Pancreas (tissue), 10 donors: ENCODE data around the gene CCDC186. TPM values are rescaled to one million over a fixed set of nuclear protein-coding genes. Genes with fewer than 3 reads are reported as not detected.

Experiments used
- ATAC-seq, 4 donors: fragments of 200-7000 bp; cut with Tn5 transposase; one replicate each; pipeline versions ENCODE4 v1.8.0 to v1.9.1; 2020; ENCODE audit warnings: mild to moderate bottlenecking in 4 of 4, moderate library complexity in 4 of 4
- DNase-seq, 6 donors: peaks; one replicate each; pipeline ENCODE4 v3.0.0-alpha.2; 2020
- FAIRE-seq: peaks from 2 replicates; lab custom pipeline; 2012; peaks lifted over from hg19 to GRCh38; lab: Jason Lieb, UNC
- H3K27ac ChIP-seq, 4 donors: fragments of 200-600 bp; sonication (generic); 1 replicate in 3 of 4; 2 replicates in 1 of 4; pipeline versions ENCODE4 v1.5.0 to v1.8.0; 2020
- H3K27me3 ChIP-seq, 4 donors: fragments of 200-600 bp; one replicate each; pipeline ENCODE4 v1.8.0; 2021
- H3K36me3 ChIP-seq, 3 donors: fragments of 200-600 bp; sonication (generic) in 1 of 3; one replicate each; pipeline versions ENCODE4 v1.5.0 to v1.8.0; 2020 to 2021
- H3K4me1 ChIP-seq, 3 donors: fragments of 200-600 bp; one replicate each; pipeline ENCODE4 v1.8.0; 2021
- H3K4me3 ChIP-seq, 4 donors: fragments of 200-600 bp; sonication (generic) in 2 of 4; one replicate each; pipeline versions ENCODE4 v1.5.0 to v1.8.0; 2020 to 2021
- H3K9me3 ChIP-seq, 4 donors: fragments of 200-600 bp; one replicate each; pipeline ENCODE4 v1.8.0; 2021
- CTCF ChIP-seq, 4 donors: fragments of 200-600 bp; sonication (generic) in 3 of 4; IDR thresholded peaks; one replicate each; pipeline versions ENCODE4 v1.5.0 to v1.8.0; 2021; ENCODE audit warnings: antibody characterized with exemption in 4 of 4
- WGBS, 2 donors: extraction: QIAGEN DNeasy Blood & Tissue Kit; methylation state at CpG; one replicate each; pipeline ENCODE4 v1.1.7; 2013; 5-methylcytosine and 5-hydroxymethylcytosine counted together
- intact Hi-C, 3 donors: fragments of 100-400 bp; cut with DNase I; formaldehyde crosslinking; loops; one replicate each; pipeline versions ENCODE4 v1.11.1 to v1.14.2; 2022
- polyA plus RNA-seq, 2 donors: library from polyadenylated mRNA; stranded (reverse); fragments of 200-250 nt; gene quantifications; one replicate each; pipeline ENCODE4 v1.2.3, GENCODE V29; 2013
- total RNA-seq, 6 donors: library from RNA; stranded (reverse); fragmentation: NEBNext Ultra II Directional in 4 of 6; extraction: Animal tissue kit (Norgen Biotek cat#: 25700) in 4 of 6; gene quantifications; one replicate each; pipeline versions ENCODE4 v1.2.1 to v1.2.4, GENCODE V29; 2021 to 2023
- donor health status: healthy with polysubstance abuse.
- donor health status: DM: no; HTN: no; CAD: no; lungs with moderate emphysema.
- donor health status: DM: no; HTN: no; CAD: no.
- donor health status: control.
- donor health status: control.
- donor health status: Bipolar disorder and iron deficiency.
- donor health status: DM: yes; HTN: yes; CAD: no.
- donor health status: DM: no; HTN: no; CAD: no.
- donor health status: DM: no; HTN: no; CAD: no.
- donor health status: DM: yes; HTN: yes; CAD: no.

Gene CCDC186
- total RNA-seq: 10 to 100 TPM; 18.0 to 29.5 (median 23.6) TPM
- 1 to 10 TPM; 5.1 to 9.4 TPM for polyA plus RNA-seq

DNA sequence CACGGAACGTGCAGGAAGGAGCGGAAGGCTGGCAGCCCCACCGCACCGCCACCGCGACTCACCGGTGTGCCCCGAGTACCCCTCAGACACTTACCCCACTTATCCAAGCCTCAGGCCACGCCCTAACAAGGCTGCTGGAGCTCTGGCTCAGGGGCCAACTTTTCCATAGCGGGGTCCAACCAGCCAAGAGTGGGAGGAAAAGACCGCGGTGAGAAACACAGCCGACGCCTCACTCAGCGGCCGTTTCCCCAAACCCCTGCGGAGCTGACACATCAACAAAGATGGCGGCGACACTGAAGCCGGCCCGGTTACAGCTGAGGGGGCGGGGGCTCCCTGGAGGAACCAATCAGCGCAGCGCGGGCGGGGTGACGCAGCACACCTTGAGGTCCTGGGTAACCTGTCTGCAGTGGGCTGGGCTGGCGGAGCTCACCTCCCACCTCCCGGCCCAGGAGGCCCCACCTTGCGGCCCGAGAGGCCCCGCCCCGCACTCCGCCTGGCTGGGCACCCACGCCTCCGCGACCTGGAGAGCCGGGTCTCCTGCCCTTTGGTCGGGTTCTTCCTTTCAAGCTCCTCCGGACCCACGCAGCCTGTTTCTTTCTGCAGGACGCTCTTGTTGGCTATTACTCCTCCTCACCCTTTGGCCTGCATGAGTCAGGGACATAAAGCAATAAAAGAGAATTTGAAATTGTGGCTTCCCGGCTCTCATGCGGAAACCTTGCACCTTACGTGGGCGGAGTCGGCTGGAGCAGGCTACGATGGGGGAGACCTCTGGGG lies at the start of gene CCDC186:
Gene CCDC186 (minus strand): TSS at position 283 of the 774 bp plus-strand sequence. CDS start 10,935 bp downstream, outside the sequence.
- no peak for TF ChIP-seq CTCF (IDR thresholded peaks at IDR 0.05)
- intact Hi-C loops: no loop called here
- WGBS, 2 donors: 0% methylated on average over 44 to 49 of the region's 49 CpGs
- Histone ChIP-seq H3K36me3 (no peaks in the 10 kb centered on the region), H3K27ac (peak within 1 kb of the TSS; percentile 88 to 98 (median 94)), H3K4me3 (peak within 1 kb of the TSS; percentile 70 to 100 (median 93)), H3K4me1 (peaks cover 0 to 17% (median 14%) of the 10 kb centered on the region in 3 donors), H3K9me3 (no peaks in the 10 kb centered on the region), H3K27me3 (no peaks in the 10 kb centered on the region)
- DNase-seq (peak; percentile 96 to 99 (median 98)), FAIRE-seq (peak; percentile 20), ATAC-seq (peak; percentile 94 to 99 (median 98))

DNA sequence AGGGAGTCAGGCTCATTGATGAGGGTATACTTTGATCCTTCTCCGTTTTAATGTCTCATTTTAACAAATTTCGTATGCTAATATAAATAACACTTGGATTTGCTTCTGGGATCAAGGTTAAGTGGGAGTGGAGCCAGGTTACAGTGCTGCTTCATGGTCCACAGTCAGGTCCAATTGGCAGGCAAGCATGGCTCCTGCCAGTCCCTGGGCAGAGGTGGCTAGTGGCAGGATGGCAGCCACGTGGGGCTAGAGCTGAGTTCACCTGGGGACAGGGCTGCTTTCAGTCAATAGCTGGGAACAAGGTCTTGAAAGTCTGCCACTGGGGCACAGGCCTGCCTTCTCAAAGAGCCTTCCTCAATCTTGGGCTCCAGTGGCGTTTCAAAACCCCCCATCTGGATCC lies 49.1 kb upstream of the CCDC186 start:
- WGBS, 2 donors: 61 to 65% methylated on average over 4 of the region's 4 CpGs
- ATAC-seq (peak in 3 of 4 donors; percentile 52 to 68 (median 63)), DNase-seq (peak in 2 of 6 donors; percentile 46 to 47), FAIRE-seq (no peak)
- Histone ChIP-seq H3K9me3 (no peaks in the 10 kb centered on the region), H3K27me3 (no peaks in the 10 kb centered on the region), H3K27ac (no peak overlapping the region), H3K36me3 (no peaks in the 10 kb centered on the region), H3K4me1 (no peaks in the 10 kb centered on the region), H3K4me3 (no peak overlapping the region)
- TF ChIP-seq CTCF (IDR thresholded peaks at IDR 0.05): no peak
- intact Hi-C loops: no loop called here

GRCh38 chr10:114221235-114221634 lies 47.2 kb upstream of the CCDC186 start:
- DNase-seq (no peak), ATAC-seq (no peak), FAIRE-seq (no peak)
- Histone ChIP-seq H3K4me3 (no peak overlapping the region), H3K27ac (no peak overlapping the region), H3K9me3 (no peaks in the 10 kb centered on the region), H3K4me1 (no peaks in the 10 kb centered on the region), H3K27me3 (no peaks in the 10 kb centered on the region), H3K36me3 (no peaks in the 10 kb centered on the region)
- 74 to 82% methylated on average over 4 of the region's 4 CpGs for WGBS, 2 donors
- intact Hi-C loops: no loop called here
- no peak for TF ChIP-seq CTCF (IDR thresholded peaks at IDR 0.05)

DNA sequence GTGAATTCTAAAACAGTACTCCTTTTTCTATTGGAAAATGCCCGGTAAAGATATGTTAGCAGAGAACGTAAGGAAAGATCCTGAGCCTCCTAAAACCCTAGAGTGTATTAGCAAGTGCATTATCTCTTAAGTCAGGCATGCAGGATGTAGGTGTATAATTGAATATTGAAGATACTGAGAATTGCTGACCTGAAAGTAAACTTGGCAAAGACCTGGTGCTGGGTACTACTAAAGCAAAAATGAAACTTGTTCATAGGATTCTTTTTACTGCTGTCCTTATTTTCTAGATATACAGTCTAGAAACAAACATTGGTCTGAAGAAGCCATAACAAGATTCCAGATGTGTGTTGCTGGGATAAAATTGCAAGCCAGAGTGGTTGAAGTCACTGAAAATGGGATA lies 46.3 kb upstream of the CCDC186 start:
- no peaks in the 10 kb centered on the region for H3K9me3 ChIP-seq
- no peaks in the 10 kb centered on the region for H3K4me1 ChIP-seq
- no peak for FAIRE-seq
- no peak overlapping the region for H3K27ac ChIP-seq
- ATAC-seq: no peak
- intact Hi-C loops: no loop called here
- DNase-seq: no peak
- no peak overlapping the region for H3K4me3 ChIP-seq
- no peak for TF ChIP-seq CTCF (IDR thresholded peaks at IDR 0.05)
- H3K36me3 ChIP-seq: no peaks in the 10 kb centered on the region
- 89 to 97% methylated on average over 2 of the region's 2 CpGs for WGBS, 2 donors
- no peaks in the 10 kb centered on the region for H3K27me3 ChIP-seq

GRCh38 chr10:114215033-114215432 lies 41.0 kb upstream of the CCDC186 start:
- Histone ChIP-seq H3K27me3 (no peaks in the 10 kb centered on the region), H3K36me3 (no peaks in the 10 kb centered on the region), H3K27ac (no peak overlapping the region), H3K4me3 (no peak overlapping the region), H3K4me1 (no peaks in the 10 kb centered on the region), H3K9me3 (no peaks in the 10 kb centered on the region)
- no peak for FAIRE-seq
- intact Hi-C loops: no loop called here
- DNase-seq: no peak
- 83 to 85% methylated on average over 1 of the region's 1 CpG for WGBS, 2 donors
- ATAC-seq: no peak
- no peak for TF ChIP-seq CTCF (IDR thresholded peaks at IDR 0.05)
